HG03175 (cell line): ENCODE data around the gene GART.
"Not testable (repeated sequence)": the region's sequence is repeated elsewhere in the genome, so short reads cannot be mapped to it uniquely, and the experiment has no call there.

ENCODE experiments used
- ATAC-seq: cut with Tn5 transposase; IDR thresholded peaks from one replicate; pipeline ENCODE4 v1.9.1; 2021; ENCODE audit warnings: mild to moderate bottlenecking, moderate library complexity; ENCODE audit not compliant: unreplicated experiment

The GART gene

DNA sequence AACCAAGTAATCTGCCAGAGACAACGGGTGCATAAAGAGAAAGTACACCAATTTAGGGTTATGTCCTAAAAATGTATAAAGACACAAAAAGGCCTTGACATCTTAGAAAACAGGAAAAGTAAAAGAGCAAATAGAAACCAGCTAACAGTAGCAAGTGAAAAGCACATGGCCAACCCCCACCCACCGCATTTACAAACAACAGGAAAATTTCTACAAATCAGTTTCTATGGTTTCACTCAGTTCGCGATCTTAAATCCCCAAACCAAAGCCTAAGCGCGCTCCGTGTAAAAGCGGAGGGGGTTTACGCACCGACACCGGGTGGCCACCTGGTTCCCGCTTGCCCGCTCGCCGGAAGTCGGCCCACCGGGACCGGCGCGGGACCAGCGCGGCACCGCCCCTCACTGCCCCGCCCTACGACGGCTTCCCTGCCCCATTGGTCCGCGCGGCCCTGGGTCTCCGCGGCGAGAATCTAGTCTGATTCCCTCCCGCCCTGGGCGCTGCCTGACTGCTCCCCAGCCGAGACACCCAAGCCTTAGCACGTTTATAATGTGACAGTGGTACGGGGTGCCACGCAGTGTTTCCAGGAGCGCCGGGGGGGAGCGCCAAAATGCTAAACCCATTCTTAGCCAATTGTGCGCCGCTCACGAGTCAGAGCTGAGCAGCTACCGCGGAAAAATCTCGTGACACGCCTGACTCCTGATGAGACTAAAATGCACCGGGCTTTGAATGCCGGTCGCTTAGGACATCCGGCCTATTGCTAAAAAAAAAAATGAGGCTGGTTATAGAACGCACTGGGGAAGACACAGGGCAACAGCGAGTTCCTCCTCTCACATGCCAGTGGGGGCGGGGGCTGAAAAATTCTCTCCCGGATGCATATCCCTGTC is at the start of gene GART:
Gene GART (minus strand): TSS at position 362 of the 884 bp plus-strand sequence. CDS start 2,802 bp downstream, outside the sequence.
- ATAC-seq, result peak; percentile 53

DNA sequence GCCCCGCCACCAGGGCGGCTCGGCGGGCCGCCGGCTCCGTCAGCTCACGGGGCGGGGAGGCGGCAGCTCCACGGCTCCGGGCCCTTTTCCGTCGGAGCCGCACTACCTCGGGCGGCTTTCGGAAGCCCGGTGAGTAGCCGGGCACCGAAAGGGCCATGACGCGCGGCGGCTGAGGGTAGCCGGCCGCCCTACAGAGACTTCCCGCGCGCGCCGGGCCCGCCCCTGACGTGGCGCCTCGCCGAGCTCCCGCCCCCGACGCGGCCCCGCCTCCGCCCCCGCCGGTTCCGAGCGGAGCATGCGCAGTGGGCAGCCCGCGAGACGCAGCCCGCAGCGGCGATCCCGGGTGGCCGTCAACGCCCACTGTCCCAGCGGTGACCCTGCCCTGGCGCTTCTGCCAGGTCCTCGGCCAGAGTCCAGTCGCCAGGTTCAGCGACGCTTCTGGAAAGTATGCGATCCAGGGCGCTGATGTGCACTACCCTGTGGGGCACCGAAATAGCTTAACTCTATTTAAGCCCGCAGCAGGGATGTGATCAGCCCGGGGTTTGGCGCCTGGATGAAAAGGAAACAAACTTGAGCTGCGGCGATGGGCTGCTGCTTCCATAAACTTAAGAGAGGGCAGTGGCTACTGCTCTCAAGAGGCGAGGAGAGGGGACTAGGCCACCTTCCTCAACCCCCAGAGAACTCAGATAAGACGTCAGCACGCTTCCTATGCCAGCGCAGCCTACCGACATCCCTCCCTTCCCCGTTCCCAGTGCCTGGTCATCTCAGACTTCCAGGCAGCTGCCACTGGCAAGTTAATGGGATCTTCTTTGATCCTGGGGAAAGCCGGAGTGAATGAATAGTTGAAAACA is 46.8 kb upstream of the GART start, which contains the start of gene DONSON:
Gene DONSON (minus strand): TSS at position 200 of the 851 bp plus-strand sequence. CDS start 43 bp downstream, at position 157.
- peak; percentile 90 for ATAC-seq

DNA sequence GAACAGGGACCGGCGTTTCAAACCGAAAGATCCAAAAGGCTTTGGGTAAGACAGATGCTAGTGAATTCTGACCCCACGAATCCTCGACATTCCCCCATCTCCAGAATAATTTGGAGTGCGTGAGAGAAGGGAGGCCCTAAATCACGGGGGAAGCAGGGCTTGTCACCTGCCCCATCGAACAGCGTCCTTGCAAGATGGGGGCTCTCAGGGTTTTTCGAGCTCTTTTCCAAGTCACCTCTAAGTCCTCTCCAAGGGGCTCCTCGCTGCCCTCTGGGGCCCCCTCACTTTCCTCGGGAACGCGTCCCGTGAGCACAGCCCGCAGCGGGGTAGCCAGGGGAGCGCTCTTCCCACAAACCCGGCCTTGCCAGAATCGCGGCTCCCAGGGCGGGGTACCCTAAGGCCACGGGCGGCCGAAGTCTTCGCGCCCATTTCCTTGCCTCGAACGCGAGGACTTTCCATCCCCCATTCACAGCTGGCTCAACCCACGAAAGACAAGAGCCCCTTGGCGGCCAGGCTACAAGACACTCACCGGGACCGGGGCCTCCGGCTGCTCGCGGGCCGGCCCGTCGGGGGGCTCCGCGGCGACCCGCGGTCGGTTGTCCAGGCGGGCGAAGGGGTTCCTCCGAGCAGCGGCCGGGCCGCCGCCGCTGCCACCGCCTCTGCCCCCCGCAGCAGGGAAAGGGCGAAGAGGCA is 46.0 kb upstream of the GART start:
- peak; percentile 25 for ATAC-seq

DNA sequence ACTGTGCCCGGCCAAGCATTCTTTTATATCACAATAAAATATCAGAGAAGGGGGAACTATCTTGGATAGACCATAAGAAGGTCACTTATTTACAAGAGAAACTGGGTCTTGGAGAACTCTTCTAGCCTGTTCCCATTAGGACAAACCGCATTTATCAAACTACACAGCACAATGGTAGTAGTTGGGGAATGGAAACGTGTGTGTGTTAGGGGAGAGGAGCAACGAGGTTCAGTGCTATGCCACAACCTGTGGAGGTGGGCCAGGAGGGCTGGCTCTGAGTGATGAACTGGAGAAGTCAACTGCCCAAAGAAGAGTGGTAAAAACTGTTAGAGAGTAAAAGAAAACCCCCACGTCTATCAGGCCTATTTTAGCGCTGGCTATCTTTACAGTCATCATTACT is 45.0 kb upstream of the GART start:
- no peak for ATAC-seq

DNA sequence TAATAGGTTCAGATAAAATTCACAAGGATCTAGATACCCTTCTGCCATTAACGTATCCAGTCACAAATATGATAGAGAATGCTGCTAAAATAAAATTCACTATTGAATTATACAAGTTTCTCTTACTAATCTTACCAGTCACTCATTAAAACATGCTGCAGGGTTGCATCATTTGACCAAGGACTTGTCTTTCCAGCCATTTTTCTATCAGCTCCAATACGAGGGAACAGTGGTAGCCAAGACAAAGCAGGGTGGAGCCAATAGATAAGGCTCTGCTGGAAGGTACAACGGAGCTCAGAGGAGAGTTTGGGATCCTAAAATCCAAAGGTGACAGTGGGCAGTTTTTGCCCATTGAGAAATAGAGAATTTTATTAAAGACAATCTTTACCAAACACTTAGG is 42.5 kb upstream of the GART start:
- no peak for ATAC-seq

DNA sequence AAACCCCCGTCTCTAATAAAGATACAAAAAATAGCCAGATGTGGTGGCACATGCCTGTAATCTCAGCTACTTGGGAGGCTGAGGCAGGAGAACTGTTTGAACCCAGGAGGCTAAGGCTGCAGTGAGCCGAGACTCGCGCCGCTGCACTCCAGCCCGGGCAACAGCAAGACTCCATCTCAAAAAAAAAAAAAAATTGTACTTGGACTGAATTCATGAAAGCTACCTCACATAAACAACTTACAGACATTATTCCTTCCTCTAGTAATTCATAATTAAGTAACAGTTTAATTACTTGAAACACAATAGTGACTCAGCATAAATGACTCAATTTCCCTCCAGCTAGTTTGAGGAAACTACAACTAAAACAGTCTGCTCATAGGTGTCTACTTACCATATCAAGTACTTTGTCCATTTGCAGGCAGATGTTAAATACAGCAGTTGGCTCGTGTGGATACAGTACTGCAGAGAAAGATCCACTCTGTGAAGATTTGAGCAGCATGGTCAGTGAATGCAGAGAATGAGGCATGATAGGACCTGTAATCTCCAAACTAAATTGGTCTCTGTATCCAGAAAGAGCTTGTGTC is 37.1 kb upstream of the GART start:
- ATAC-seq, result no peak

DNA sequence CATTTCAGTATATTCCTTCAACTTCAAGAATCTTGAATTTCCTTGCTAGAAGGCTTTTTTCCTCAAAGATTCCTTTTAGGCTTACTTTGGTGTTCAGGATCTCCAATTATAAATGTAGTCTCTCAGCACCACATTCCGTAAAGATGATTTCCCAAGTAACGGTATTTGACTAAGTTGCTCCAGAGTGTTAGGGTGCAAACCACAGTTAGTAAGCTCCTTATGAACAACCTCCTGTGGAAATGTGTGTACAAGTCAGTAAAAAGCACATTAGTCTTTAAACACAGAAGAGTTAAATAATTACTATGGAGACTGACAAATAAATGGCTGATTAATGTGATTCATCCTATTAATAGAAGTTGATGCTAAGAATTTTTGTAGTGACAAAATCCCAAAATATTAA is 36.3 kb upstream of the GART start:
- ATAC-seq, result no peak

DNA sequence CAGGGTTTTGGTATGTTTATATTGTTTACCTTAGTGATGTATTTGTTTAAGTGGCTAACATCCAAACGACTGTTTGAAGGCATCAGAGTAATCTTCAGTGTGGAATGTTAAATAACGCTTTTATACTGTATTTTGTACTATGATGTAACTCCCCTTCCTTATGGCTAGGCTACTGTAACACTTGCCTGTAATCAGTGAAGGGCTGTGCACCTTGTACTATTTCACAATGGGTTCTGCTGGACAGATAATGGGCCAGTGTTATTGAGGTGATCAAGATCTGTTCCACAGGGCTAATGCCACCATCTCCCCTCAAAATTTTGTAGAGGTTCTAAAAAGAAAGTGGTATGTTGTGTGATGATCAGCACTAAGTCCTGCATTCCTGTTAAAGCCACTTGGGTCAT is 34.8 kb upstream of the GART start:
- ATAC-seq, result not testable (repeated sequence)

DNA sequence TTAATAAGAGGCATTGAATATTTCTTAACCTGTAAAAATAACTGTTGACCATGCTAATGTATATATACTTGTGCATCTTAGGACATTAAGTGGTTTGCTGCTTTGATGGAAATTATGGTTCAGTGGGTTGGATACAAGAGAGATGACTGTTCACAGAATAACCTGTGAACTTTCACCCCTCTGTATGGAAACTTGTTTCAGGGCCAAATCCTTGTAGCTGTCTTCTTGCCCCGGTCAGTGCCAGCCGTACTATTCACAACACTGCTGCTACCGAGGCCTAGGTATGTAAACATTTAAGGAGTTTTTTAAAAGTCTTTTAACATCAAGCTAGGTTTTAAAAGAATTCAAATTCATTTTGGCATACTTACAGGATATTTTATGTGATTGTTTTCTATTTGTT is 30.4 kb upstream of the GART start:
- no peak for ATAC-seq

DNA sequence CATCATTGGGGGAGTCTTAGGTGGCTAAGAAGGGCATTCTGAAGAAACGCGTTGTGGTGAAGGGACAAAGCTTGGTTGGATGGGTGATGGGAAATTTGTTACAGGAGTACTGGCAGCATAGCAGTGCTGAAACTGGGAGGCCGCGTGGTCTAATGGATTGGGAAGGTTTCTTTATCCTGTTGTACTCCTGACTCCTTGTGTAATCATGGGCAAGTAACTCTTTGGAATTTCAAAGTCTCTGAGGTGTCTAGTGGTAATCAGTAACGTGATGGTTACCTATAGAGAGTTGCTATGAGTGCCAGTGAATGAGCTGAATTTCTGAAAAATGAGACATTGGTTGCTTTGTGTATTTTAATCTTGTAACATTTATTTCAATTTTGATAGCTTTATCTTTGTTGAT is 28.1 kb upstream of the GART start:
- ATAC-seq, result no peak

DNA sequence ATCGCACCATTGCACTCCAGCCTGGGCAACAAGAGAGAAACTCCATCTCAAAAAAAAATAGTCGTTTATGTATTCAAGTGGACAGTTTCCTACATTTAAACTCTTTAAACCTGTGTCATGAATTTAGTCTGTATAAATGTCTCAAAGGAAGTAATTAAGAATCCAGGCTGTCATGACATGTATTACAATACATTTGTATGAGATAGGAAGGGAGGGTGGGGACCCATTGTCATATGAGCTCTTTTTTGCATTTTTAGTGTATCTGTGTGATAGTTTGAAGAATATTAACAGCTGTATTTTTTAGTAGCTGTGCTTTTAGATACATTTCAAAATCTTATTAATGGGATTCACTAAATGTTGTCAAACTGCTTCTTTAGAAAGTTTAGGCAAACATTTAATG is 26.5 kb upstream of the GART start:
- ATAC-seq, result no peak

DNA sequence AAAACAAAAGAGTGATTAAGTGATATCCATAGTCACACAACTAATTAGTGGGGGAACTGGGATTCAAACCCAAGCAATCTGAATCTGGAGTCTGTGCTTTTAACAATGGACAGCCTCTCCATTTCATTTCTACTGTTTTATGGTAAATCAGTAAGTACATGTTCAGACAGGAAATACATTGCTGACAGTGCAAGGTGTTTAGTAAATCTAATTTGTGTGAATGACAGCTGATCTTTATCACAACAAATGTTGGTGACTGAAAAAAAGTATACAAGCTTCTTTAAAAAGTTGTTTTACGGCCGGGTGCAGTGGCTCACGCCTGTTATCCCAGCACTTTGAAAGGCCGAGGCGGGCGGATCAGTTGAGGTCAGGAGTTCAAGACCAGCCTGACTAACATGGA is 26.0 kb upstream of the GART start:
- ATAC-seq, result no peak

DNA sequence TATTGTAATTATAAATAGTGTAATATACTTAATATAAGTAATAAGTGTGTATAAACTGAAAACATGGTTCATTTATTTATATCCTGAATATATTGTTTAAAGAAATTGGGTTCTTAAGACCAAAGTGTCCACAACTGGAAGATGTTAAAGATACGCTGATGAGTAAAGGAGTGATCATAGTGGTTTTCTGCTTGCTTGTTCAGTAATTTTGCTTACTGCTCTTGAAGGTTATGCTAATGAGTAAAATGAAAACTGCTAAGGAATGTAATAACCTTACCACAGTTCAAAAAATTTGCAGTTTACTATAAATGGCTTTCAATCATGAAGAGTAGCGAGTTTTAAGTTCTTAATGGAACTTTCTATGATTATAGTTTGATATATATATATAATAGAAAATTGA is 24.6 kb upstream of the GART start:
- ATAC-seq, result no peak

DNA sequence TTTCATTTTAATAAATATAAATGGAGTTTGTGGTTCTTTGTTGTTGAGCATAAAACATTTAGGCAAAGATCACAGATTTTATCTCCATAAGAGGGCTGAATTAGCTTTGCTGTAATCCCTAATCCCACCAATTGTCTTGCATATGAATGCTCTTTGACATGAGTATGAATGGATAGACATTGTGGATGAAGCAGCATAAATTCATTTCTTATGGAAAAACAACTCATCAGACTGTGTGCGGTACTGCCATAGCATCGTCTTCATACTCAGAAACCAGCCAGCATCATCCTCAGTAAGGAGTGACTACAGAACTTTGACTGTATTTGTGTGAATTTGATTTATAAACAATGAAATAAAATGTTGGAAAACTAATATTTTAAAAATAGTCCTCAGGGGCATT is 20.5 kb upstream of the GART start:
- no peak for ATAC-seq

DNA sequence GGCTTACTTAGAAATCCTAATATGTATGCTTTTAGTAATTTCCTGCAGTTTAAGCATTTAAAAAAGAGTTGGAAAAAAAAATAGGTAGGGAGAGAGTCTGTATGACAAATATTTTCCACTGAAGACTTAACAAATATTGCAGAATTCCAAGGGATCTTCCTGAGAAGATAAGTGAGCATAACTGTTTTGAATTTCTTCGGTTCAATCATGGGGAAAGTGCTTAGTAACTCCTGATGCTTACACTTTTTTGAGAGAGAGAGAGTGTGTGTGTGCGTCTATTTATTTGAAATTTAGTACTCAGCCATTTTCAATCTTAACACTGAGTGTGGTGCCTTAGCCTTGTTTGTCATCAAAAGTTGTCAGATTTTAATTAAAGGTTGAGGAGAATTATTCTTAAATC is 19.5 kb upstream of the GART start:
- ATAC-seq, result no peak

DNA sequence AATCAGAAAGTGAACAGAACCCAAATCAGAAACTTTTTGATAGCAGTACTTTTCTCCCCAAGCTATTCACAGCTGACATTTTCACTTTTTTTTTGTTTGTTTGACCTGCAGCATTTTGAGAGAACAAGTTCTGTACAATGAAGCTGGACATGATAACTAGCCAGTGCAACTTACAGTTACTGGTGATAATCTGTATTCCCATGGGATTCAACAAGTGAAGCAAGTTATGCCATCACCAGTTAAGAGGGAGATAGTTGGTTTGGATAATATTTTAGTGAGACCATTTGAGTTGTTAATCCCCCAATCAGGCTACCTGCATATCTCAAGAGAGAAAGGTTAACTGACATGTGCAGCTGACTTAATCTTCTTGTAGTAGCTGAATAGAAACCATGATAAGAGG is 19.0 kb upstream of the GART start:
- no peak for ATAC-seq

DNA sequence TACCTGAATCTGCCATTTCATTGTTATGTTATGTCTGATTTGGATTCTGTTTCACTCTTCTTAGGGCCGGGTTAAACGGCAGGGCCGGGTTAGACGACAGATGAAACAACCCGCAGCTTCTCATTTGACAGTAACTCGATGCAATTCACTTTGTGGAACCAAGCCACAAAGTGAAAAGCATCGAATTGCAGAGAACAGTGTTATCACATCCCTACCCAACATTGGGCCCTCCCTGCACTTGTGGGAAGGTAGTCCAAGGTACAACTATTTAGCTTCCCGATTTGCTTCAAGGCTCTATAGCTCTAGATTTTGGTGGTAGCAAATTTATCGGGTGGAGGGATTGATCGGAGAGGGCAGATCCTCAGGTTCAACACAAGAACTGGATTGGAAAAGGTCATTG is 17.9 kb upstream of the GART start:
- no peak for ATAC-seq

DNA sequence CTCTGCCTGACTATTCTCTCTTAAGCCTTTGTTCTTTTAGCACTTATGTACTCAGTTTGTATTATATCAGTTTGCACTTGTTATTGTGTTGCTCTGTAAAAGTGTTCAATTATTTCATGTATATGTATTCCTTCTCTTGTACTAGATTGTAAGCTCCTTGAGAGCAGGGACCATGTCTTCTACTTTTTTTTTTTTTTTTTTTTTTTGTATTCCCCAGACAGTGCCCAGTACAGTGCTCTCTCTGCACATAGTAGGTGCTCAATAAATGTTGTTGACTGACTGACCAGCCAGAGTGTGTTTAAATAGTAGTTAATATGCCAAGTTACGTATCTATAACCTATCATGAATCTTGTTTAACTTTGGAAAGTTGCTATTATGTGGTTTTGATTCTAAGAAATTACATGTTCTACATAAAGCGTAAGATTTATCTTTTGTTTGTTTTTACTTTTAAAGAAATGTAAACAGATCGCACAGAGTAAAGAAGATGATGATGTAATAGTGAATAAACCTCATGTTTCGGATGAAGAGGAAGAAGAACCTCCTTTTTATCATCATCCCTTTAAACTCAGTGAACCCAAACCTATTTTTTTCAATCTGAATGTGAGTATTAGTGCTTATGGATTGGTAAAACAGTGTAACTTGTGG is 17.0 kb upstream of the GART start:
- no peak for ATAC-seq

DNA sequence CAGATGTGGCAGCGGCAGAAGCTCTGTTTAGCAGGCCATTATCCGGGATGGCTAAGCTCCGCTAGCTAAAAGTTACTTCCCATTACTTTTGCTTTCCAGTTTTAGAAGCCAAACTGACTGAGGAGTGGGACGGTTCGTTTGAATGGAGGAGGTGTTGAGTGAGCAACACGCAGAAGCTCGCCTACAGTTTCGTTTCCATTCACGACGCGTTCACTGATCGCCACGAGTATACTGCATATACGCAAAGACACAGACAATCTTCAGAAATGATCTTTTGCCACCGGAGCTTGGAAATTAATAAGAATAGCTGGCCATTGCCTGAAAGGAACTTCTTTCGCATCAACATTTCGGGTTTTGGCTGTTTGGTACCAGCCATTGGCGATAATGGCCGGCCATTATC is 15.5 kb upstream of the GART start:
- no peak for ATAC-seq

DNA sequence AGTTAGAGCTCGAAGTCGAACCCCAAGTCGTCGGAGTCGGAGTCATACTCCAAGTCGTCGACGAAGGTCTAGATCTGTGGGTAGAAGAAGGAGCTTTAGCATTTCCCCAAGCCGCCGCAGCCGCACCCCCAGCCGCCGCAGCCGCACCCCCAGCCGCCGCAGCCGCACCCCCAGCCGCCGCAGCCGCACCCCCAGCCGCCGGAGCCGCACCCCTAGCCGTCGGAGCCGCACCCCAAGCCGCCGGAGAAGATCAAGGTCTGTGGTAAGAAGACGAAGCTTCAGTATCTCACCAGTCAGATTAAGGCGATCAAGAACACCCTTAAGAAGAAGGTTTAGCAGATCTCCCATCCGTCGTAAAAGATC is 13.0 kb upstream of the GART start:
- no peak for ATAC-seq
